HG02970 (cell line): Measurements from ENCODE around the gene FAM43B.
"Not testable (repeated sequence)": the region's sequence is repeated elsewhere in the genome, so short reads cannot be mapped to it uniquely, and the experiment has no call there.

Source experiments
- ATAC-seq: cut with Tn5 transposase; IDR thresholded peaks from one replicate; pipeline ENCODE4 v1.9.1; 2021; ENCODE audit warnings: mild to moderate bottlenecking, moderate library complexity, moderate number of reproducible peaks; ENCODE audit not compliant: unreplicated experiment, low FRiP score

Gene FAM43B

GRCh38 chr1:20551945-20552727 is at the start of gene FAM43B:
TSS of gene FAM43B (plus strand) at chr1:20552573. CDS start at chr1:20552974, 401 bp downstream.
- no peak for ATAC-seq

GRCh38 chr1:20505488-20505887 is 46.9 kb upstream of the FAM43B start:
- ATAC-seq = no peak

- ATAC-seq = peak; percentile 13
These were observed 45.2 kb upstream of the FAM43B start for GRCh38 chr1:20507248-20507563.

DNA sequence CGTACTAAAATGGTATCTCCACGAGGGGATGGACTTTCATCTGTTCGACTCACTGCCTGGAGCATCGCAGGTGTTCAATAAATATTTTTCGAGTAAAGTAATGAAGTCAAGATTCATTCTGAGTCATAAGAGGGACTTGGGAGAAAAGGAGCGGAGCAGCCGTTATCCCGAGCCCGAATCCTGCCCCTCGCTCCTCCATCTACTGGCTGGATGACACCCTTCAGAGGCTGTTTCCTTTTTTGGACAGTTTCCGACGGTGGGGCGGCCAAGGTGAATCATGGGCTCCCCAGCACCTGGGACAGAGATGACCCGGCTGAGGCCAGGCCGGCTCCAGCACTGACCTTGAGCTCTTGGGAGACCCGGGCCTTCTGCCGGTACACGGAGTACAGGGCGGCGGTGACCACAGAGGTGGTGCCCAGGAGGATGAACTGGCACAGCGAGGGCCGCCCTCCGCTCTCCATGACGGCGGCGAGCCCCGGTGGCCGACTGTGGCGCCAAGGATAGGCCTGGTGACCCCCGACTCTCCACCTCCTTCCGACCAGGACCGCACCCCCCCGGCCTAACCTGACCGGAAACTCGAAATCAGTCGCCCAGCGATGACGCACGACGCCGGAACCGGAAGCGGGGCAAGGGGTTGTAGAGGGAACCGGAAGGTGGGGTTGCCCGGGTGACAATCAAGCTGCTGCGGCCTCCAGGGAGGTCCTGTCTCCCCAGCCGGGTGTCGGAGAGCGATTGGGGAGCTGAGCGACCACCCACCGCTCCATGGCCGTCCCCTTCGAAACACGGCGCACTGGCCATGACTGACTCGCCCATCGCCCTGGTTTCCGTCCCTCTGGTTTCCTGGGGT is 44.6 kb upstream of the FAM43B start, which contains the start of gene MUL1:
Gene MUL1, minus strand, starts transcription at position 588 of the 847 bp plus-strand sequence. Its CDS starts 127 bp downstream, at position 461.
- ATAC-seq = peak; percentile 84

DNA sequence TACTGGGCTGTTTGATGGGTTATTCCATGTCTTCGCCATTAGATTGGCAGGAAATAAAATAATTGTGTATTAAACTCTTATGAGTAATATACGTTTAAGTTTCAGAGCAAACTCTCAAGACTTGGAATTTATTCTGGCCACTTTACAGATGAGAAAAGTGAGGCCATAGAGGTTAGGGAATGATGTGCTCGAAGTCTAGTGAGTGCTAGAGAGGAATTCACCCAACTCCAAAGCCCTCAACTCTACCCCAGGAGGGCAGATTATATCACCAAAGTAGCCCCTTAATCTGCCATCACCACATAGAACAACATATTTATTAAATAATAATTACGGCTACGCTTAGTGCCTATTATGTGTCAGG is 44.0 kb upstream of the FAM43B start:
- ATAC-seq = no peak

DNA sequence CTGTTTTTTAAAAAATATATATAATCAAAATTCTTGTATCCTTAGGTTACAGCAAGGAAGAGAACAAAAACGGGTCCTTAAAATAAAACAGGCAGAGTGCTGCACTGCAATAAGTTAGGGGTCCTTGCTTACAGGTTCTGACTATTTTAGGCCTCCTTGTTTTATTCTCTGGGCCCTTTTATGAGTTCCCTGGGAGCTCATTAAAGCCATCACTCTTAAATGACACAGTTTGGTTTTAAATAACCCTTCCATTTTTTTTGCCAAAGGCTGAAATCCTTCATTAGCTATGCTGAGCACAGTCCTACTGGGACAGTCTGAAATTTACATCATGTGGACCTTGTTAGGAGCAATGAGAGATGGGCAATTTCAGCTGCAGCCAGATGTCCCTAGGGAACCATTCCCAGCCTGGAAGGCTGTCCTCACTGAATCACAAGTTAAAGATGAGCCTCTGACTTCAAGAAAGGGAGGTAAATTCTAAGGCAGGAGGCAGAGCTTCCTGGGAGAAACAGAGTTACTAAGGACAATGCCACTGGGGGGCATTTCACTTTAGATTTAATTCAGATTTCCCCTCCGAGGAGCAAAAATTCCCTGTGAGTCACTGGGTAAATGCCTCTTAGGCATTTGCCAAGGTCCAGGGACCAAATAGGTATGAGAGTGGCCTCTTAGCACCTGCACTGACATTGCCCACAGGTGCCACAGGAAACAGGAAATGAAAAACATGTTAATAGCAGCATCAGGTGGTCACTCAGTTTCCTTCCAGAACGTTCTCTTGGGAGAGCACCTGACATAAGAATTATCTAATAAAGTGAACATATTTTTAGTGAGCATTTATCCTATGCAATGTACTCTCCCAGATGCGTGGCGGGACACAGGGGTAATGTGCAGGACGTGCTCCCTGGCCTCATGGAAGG is 40.6 kb upstream of the FAM43B start:
- no peak for ATAC-seq

GRCh38 chr1:20519609-20520262 is 32.6 kb upstream of the FAM43B start:
- not testable (repeated sequence) for ATAC-seq

DNA sequence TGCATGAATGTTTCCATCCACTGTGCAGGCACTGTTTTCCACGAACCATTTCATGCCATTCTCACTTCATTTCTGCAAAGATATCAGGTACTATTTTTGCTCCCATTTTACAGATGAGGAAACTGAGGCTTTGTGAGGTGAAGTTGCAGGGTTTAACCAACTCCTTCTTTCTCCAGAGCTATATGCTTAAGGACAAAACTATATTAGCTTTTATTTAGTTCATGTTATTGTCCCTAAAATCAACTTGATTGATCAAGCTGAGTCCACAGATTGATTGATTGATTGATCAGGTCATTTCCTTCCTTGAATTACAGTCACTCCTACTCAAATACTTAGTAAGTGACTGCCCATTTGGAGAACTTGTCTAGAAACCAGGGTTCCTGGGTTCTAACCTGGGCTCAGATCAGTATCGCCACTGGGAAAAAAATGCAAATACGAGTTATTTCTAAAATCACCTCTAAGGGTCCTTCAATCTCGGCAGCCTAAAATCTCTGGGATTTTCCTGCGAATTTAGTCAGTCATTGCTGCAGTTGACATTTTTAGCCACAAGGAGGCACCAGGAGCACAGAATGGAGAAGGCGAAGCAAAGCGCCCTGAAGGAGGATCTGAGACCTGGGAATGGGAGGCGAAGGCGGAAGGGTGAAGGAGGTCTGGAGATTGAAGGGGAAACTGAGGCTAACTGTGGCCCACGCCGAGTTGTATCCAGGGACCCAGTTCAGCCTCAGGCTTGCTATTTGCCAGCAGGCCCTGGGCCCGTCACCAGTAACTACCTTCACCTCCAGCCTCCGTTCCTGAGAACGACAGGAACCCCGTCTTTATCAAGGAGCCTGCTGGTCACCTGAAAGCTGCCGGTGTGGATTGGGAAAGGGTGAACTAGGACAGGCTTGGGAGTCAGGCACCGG is 30.2 kb upstream of the FAM43B start:
- no peak for ATAC-seq

DNA sequence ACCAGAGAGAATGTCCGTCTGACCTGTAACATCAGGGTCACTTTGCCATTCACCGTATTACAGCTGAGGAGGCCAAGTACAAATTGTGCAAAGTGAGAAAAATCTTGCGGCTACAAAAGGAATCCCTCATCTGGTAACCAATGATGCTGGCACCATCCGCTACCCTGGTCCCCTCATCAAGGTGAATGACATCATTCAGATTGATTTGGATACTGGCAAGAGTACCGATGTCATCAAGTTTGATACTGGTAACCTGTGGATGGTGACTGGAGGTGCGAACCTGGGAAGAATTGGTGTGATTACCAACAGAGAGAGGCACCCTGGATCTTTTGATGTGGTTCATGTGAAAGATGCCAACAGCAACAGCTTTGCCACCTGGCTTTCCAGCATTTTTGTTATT is 26.1 kb upstream of the FAM43B start:
- ATAC-seq = no peak

- no peak for ATAC-seq
These were observed 24.2 kb upstream of the FAM43B start for GRCh38 chr1:20528221-20528620.

DNA sequence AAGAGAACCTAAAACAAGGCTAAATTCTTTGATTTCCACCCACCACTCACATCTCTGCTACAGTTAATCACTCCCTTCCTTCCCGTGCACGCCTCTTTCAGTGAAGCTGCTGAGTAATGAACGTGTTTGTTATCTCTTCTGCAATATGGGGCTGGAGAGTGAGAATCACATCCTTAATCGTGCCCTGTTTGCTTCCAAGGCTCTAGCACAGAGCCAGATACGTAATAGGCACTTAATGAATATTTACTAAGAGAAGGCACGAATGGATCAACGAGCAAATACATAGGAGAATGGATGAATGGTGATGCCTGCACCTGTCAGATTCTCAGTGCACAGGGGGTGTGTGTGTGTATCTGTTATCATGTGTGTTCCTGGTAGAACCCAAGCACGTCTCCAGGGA is 22.1 kb upstream of the FAM43B start:
- ATAC-seq = no peak

DNA sequence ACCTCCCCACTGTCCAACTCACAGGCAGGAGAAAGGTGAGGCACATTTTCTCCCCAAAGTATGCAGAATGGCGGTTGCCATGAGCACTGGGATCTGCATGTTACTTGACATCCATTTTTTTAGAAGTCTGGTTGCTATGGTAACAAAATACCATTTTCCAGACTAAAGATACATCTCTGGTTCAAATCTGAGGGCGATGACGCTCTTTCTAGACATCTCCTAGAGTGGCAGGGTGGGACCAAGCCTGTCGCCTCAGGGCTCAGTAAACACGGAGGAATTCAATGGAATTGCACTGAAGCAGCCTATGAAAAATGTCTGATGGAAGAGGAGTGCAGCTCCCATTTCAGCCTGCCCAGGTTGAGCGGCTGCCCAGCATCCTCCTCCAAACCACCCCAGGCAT is 21.5 kb upstream of the FAM43B start:
- ATAC-seq = no peak

- ATAC-seq = no peak
These were observed 18.7 kb upstream of the FAM43B start for GRCh38 chr1:20533635-20534034.

- ATAC-seq = no peak
These were observed 17.5 kb upstream of the FAM43B start for GRCh38 chr1:20534659-20535417.

- no peak for ATAC-seq
These were observed 14.1 kb upstream of the FAM43B start for GRCh38 chr1:20538227-20538626.

DNA sequence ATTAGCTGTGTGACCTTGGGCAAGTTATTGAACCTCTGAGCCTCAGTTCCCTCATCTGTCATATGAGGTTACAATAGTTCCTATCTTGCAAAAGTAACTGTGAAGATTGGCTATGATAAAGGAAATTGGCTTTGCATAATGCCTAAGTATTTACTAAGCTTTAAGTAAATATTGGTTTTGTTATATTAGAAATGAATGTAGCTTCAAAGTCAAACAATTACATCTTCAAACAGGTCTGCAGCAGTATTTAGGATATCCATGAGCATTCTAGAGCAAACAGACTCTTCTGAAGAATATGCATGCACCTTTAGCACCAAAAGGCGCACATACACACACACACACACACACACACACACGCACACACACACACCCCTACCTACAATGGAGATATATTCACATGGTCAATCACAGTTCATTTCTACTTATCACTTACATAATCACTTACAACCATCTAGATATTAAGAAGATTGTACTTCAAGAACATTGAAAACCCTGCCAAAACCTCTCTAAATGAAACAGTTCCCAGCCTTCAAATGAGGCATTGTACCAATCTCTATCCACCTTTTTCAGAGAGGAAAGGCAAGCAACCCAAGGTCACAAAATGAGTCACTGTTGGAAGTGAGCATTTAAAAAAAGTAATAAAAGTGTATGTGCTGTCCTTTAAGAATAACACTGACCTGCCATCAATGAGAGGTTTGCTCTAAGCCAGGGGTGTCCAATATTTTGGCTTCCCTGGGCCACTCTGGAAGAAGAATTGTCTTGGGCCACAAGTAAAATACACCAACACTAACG is 13.4 kb upstream of the FAM43B start:
- no peak for ATAC-seq

- no peak for ATAC-seq
These were observed 12.1 kb upstream of the FAM43B start for GRCh38 chr1:20540281-20540680.

DNA sequence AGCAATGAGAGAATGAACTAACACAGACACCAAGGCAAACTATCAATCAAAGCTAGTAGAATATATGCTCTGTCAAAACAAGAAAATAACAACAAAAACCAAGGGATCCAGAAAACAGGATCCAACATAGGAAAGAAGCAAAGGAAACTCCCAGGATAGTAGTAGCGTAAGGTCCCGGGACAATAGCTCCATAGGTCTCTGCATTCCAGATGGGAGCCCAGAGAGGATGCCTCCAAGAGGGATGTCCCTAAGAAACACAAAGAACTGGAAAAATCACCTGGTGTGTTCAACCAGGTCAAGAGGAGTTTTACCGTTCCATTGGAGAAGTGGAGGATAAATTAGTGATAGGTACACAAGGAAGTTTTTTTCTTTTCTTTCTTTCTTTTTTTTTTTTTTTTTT is 5.7 kb upstream of the FAM43B start:
- no peak for ATAC-seq
